Omental fat pad (tissue), 4 donors: Measurements from ENCODE around the gene PELI3. TPM values are rescaled to one million over a fixed set of nuclear protein-coding genes. Genes with fewer than 3 reads are reported as not detected.

Experiments used
- ATAC-seq: fragments of 150-250 bp; one replicate; pipeline ENCODE4 v1.9.1; 2016; ENCODE audit warnings: mild to moderate bottlenecking, moderate library complexity; ENCODE audit not compliant: low FRiP score
- DNase-seq: peaks from one replicate; pipeline ENCODE4 v3.0.0-alpha.2; 2019; ENCODE audit warnings: low spot score
- total RNA-seq, 4 donors: library from RNA; depleted of rRNA; stranded (reverse); fragments of >200 nt; gene quantifications; one replicate each; pipeline ENCODE4 v1.1.0, GENCODE V29; 2016
- TF ChIP-seq, protein P1 (sequence below), 3 donors: fragments of 450-650 bp; IDR thresholded peaks; one replicate each; pipeline ENCODE4 v1.5.1; 2016 to 2017; ENCODE audit warnings: antibody characterized with exemption in 3 of 3, mild to moderate bottlenecking in 3 of 3, moderate library complexity in 2 of 3

The PELI3 gene
- total RNA-seq, 4 donors from 2014 or later, result 9.2 to 16.3 (median 12.5) TPM

DNA sequence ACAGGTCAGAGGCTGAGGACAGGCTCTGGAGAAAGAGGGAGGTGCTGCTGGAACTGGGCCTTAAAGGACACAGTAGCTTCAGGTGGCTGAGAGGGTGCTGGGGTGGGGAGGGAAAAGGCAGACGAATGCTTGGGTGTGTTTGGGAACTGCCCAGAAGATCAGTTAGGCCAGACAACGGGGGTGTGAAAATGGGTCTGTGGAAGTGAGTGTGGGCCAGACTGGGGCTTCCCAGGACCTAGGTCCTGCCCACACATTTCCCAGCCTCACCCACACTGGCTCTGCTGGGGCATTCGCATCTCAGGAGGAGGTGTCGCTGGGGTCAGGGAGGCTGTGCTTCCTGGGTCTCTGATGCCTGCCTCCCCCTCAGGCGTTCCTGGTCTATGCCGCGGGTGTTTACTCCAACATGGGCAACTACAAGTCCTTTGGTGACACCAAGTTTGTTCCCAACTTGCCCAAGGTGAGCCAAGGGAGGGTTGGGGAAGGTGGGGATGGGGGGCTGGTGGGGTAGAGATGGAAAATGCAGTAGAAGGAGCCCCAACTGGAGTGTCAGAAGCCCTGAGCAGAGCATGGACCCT lies 18.2 kb downstream of the PELI3 start:
- TF ChIP-seq, protein P1, sequence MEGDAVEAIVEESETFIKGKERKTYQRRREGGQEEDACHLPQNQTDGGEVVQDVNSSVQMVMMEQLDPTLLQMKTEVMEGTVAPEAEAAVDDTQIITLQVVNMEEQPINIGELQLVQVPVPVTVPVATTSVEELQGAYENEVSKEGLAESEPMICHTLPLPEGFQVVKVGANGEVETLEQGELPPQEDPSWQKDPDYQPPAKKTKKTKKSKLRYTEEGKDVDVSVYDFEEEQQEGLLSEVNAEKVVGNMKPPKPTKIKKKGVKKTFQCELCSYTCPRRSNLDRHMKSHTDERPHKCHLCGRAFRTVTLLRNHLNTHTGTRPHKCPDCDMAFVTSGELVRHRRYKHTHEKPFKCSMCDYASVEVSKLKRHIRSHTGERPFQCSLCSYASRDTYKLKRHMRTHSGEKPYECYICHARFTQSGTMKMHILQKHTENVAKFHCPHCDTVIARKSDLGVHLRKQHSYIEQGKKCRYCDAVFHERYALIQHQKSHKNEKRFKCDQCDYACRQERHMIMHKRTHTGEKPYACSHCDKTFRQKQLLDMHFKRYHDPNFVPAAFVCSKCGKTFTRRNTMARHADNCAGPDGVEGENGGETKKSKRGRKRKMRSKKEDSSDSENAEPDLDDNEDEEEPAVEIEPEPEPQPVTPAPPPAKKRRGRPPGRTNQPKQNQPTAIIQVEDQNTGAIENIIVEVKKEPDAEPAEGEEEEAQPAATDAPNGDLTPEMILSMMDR (IDR thresholded peaks at IDR 0.05), result no peak
- DNase-seq (no peak), ATAC-seq (no peak)

DNA sequence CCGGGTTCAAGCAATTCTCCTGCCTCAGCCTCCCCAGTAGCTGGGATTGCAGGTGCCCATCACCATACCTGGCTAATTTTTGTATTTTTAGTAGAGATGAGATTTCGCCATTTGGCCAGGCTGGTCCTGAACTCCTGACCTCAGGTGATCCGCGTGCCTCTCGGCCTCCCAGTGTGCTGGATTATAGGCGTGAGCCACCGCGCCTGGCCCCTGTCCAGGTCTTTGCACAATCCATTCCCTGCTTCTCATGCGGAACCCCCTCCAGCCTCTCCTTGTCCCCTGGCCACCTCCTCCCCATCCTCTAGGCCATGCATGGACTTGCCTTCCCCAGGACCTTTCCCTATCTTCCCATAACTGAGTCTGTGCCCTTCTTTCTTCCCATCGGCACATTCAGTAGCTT lies 22.3 kb downstream of the PELI3 start:
- DNase-seq, result no peak

DNA sequence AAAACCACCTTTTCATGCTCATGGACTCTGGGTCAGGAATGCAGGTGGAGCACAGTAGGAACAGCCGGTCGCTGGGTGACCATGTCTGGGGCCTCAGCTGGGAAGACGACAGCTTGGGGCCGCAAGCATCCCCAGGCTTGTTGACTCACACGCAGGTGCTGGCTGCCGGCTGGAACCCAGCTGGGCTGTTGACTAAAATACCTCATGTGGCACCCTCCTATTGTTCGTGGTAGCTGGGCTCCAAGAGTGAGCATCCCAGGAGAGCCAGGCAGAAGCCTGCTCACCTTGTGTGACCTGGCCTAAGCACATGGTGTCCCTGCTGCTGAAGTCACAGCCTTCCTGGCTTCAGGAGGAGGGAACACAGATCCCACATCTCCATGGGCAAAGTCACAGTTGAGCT lies 22.9 kb downstream of the PELI3 start:
- ATAC-seq (no peak), DNase-seq (no peak)
- TF ChIP-seq, protein P1 (IDR thresholded peaks at IDR 0.05), result no peak

More for the DNA sequence above, 22.3 kb downstream of the PELI3 start:
- no peak for ATAC-seq
- TF ChIP-seq, protein P1 (IDR thresholded peaks at IDR 0.05), result no peak

DNA sequence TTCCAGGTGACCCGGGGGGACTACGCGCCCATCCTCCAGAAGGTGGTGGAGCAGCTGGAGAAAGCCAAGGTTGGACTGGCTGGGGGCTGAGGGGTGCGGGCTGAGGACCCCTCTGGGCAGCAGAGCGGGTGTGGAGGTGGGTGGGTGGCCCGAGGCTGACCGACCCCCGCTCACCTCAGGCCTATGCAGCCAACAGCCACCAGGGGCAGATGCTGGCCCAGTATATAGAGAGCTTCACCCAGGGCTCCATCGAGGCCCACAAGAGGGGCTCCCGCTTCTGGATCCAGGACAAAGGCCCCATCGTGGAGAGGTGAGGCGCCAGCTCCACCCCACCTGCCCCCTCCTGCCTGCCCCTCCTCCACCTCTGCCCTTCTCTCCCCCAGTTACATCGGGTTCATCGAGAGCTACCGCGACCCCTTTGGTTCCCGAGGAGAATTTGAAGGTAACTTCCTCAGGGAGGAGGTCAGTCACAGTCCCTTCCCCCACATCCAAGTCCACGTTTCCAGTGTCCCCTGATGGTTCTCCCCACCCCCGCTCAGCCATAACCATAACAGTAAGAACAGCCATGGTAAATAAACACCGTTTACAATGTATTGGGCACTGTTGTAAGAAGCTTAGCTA lies 24.7 kb downstream of the PELI3 start:
- ATAC-seq, result no peak
- TF ChIP-seq, protein P1 (IDR thresholded peaks at IDR 0.05), result no peak

DNA sequence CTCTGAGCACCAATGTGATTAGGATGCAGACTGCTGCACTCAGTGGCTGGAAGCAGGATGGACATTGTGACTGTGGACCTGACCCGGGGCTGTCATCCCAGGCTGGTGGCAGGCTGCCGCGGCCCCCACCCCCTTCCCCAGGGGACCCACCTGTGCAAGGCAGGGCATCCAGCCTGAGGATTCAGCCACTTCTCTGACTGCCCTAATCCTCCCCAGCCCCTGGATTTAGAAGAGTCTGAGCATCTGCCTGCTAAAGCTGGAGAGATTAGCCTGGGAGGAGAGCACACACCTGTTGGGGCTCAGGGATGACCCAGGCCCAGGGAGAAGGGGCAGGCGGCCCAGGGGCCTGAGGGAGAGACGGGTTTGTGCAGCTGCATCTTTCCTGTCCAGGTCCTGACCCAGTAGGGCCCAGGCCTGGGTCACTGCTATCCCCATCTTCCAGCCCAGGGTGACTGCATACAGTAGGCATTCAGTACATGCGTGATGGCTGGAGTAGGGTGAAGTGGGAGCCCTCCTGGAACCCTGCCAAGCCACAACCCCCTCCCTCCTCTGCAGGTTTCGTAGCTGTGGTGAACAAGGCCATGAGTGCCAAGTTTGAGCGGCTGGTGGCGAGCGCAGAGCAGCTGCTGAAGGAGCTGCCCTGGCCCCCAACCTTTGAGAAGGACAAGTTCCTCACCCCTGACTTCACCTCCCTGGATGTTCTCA lies 25.6 kb downstream of the PELI3 start:
- no peak for ATAC-seq
- TF ChIP-seq, protein P1 (IDR thresholded peaks at IDR 0.05), result no peak

More for the DNA sequence above, 24.7 kb downstream of the PELI3 start:
- no peak for DNase-seq

DNA sequence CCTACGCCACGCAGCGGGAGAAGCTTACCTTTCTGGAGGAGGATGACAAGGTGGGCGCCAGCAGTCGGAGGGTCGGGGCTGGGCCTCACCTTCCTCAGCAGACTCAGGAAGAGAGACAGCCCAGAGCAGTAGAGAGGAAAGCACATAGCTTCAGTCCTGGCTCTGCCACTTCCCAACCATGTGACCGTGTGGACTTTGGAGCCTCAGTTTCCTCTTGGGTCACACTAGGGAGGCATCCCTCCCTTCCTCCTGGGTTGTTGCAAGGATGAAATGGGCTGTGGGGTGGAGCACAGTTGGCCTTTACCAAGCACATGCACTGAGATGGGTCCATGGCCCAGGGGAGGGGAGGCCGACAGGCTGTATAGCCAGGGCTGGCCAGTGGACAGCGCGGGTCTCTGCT lies 26.4 kb downstream of the PELI3 start:
- TF ChIP-seq, protein P1 (IDR thresholded peaks at IDR 0.05), result no peak
- no peak for ATAC-seq
- DNase-seq, result no peak

More for the DNA sequence above, 25.6 kb downstream of the PELI3 start:
- no peak for DNase-seq
